NB4 (cell line): ENCODE results near the gene KCNK4.

Source experiments
- MAX ChIP-seq: IDR thresholded peaks from 2 replicates; pipeline ENCODE4 v1.6.1; 2011; ENCODE audit warnings: low read depth, low read length
- MYC ChIP-seq: IDR thresholded peaks from 2 replicates; pipeline ENCODE4 v1.6.1; 2011; ENCODE audit warnings: low read depth, low read length
- POLR2A ChIP-seq: IDR thresholded peaks from 2 replicates; pipeline ENCODE4 v1.6.1; 2011; ENCODE audit warnings: mild to moderate bottlenecking; ENCODE audit not compliant: insufficient read length; ENCODE audit errors: extremely low read depth
- TF ChIP-seq, protein P1 (sequence below): IDR thresholded peaks from one replicate; pipeline ENCODE4 v1.5.1; 2012; ENCODE audit warnings: low read depth, low read length

- TF ChIP-seq, protein P1, sequence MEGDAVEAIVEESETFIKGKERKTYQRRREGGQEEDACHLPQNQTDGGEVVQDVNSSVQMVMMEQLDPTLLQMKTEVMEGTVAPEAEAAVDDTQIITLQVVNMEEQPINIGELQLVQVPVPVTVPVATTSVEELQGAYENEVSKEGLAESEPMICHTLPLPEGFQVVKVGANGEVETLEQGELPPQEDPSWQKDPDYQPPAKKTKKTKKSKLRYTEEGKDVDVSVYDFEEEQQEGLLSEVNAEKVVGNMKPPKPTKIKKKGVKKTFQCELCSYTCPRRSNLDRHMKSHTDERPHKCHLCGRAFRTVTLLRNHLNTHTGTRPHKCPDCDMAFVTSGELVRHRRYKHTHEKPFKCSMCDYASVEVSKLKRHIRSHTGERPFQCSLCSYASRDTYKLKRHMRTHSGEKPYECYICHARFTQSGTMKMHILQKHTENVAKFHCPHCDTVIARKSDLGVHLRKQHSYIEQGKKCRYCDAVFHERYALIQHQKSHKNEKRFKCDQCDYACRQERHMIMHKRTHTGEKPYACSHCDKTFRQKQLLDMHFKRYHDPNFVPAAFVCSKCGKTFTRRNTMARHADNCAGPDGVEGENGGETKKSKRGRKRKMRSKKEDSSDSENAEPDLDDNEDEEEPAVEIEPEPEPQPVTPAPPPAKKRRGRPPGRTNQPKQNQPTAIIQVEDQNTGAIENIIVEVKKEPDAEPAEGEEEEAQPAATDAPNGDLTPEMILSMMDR = no peak
- TF ChIP-seq POLR2A (no peak), MYC (no peak), MAX (no peak)
These were observed 42.5 kb upstream of the KCNK4 start for GRCh38 chr11:64248578-64248977.
